ENCODE data around the gene BMPR1A.

The BMPR1A gene

GRCh38 chr10:86792461-86793167, 36.2 kb downstream of the BMPR1A start:
- no peak for TF ChIP-seq HDGF (IDR thresholded peaks at IDR 0.05; ENCODE audit: borderline replicate concordance)
- TF ChIP-seq ARNT (IDR thresholded peaks at IDR 0.05): no peak
- no peak for TF ChIP-seq LEF1 (IDR thresholded peaks at IDR 0.05; ENCODE audit: borderline replicate concordance)
- TF ChIP-seq TARDBP (IDR thresholded peaks at IDR 0.05): no peak
- TF ChIP-seq BHLHE40 (IDR thresholded peaks at IDR 0.05; ENCODE audit: borderline replicate concordance): no peak
- no peak for TF ChIP-seq SP1 (IDR thresholded peaks at IDR 0.05)
- no peak for TF ChIP-seq FOXA1 (IDR thresholded peaks at IDR 0.05)
- TF ChIP-seq, protein P1, sequence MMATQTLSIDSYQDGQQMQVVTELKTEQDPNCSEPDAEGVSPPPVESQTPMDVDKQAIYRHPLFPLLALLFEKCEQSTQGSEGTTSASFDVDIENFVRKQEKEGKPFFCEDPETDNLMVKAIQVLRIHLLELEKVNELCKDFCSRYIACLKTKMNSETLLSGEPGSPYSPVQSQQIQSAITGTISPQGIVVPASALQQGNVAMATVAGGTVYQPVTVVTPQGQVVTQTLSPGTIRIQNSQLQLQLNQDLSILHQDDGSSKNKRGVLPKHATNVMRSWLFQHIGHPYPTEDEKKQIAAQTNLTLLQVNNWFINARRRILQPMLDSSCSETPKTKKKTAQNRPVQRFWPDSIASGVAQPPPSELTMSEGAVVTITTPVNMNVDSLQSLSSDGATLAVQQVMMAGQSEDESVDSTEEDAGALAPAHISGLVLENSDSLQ (IDR thresholded peaks at IDR 0.05): no peak
- no peak for TF ChIP-seq ELF4 (IDR thresholded peaks at IDR 0.05)
- TF ChIP-seq FOXM1 (IDR thresholded peaks at IDR 0.05; ENCODE audit: borderline replicate concordance): no peak
- TF ChIP-seq ZNF384 (IDR thresholded peaks at IDR 0.05): no peak
- no peak for TF ChIP-seq L3MBTL2 (conservative IDR thresholded peaks at IDR 0.05)
- TF ChIP-seq CTBP1 (IDR thresholded peaks at IDR 0.05; ENCODE audit: borderline replicate concordance): no peak
- no peak for TF ChIP-seq SUZ12 (IDR thresholded peaks at IDR 0.05)
- no peak for TF ChIP-seq NFRKB (IDR thresholded peaks at IDR 0.05)
- no peak for TF ChIP-seq FOXK2 (IDR thresholded peaks at IDR 0.05)
- ChIA-PET POLR2A (no interaction called here), CTCF (no interaction called here)
- no peak for DNase-seq (ENCODE audit: extremely low spot score)

DNA sequence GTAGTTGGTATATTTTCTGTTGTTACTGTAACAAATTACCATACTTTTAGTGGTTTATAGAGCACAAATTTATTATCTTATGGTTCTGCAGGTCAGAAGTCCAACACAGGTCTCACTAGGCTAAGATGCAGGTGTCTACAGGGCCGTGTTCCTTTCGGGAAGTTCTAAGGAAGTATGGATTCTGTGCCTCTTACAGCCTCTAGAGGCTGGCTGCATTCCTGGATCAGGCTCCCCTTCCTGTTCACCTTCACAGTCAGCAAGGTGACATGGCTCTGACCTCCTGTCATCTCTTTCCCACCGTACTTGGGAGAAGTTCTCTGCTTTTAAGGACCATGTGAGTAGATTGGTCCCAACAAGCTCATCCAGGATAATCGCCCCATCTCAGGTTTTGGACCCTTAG, 37.3 kb downstream of the BMPR1A start:
- ChIA-PET CTCF (interaction anchor here (0.6 kb wide), 1 partner anchor 11 kb away, joined by 3 read pairs; no protein-coding TSS in a partner anchor), POLR2A (no interaction called here)
- no peak for TF ChIP-seq ZNF384 (IDR thresholded peaks at IDR 0.05)
- TF ChIP-seq SUZ12 (IDR thresholded peaks at IDR 0.05): no peak
- no peak for TF ChIP-seq FOXM1 (IDR thresholded peaks at IDR 0.05; ENCODE audit: borderline replicate concordance)
- TF ChIP-seq, protein P1 (IDR thresholded peaks at IDR 0.05): no peak
- no peak for TF ChIP-seq LEF1 (IDR thresholded peaks at IDR 0.05; ENCODE audit: borderline replicate concordance)
- DNase-seq (ENCODE audit: extremely low spot score): no peak

DNA sequence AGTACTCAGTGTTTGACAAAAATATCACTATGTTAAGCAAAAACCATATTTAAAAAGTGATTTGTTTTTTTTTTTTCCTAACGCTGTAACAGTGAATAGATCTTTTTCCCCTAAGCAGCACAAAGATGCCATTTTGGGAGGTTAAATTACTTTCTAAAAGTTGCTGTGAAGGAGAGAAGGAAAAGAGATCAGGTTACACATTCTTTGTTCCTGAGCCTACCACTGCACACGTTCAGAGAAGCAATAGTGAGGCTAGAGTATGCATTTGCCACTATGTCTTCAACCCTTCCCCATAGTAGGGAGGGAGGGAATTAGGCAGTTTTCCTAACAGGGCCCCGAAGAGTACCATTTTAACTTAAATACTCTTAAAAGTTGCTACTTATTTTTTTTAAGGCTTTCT, 38.9 kb downstream of the BMPR1A start:
- CTCF ChIA-PET: no interaction called here
- POLR2A ChIA-PET: no interaction called here

DNA sequence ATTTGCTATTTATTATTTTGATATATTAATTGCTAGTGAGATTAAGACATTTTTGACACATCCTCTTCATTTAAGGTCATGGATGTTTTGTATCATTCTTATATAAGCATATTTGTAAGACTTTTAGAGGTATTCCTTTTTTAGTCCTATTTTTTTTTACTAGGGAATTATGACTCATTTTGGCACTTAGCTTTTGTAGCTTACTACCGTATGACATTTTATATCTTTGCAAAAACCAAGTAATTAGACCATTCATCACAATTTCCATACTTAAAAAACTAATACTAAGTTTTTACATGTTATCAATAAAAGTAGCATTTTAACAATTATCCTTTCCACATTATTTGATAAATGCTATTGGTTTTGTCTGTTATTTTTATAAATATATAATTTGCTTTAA, 41.6 kb downstream of the BMPR1A start:
- ChIA-PET CTCF (no interaction called here), POLR2A (no interaction called here)
- DNase-seq (ENCODE audit: extremely low spot score): no peak
- no peak for TF ChIP-seq ARNT (IDR thresholded peaks at IDR 0.05)
- TF ChIP-seq FOXA1 (IDR thresholded peaks at IDR 0.05): no peak
- TF ChIP-seq BHLHE40 (IDR thresholded peaks at IDR 0.05; ENCODE audit: borderline replicate concordance): no peak
- no peak for TF ChIP-seq LEF1 (IDR thresholded peaks at IDR 0.05; ENCODE audit: borderline replicate concordance)
- TF ChIP-seq, protein P1 (IDR thresholded peaks at IDR 0.05): no peak
- TF ChIP-seq SUZ12 (IDR thresholded peaks at IDR 0.05): no peak
- no peak for TF ChIP-seq ZNF384 (IDR thresholded peaks at IDR 0.05)
- no peak for TF ChIP-seq ELF4 (IDR thresholded peaks at IDR 0.05)

More for the DNA sequence above, 38.9 kb downstream of the BMPR1A start:
- peak; percentile 64 for DNase-seq (ENCODE audit: extremely low spot score)
- TF ChIP-seq HDGF (IDR thresholded peaks at IDR 0.05; ENCODE audit: borderline replicate concordance) (no peak), FOXK2 (IDR thresholded peaks at IDR 0.05) (no peak), SP1 (IDR thresholded peaks at IDR 0.05) (no peak), SUZ12 (IDR thresholded peaks at IDR 0.05) (no peak), TARDBP (IDR thresholded peaks at IDR 0.05) (no peak), CTBP1 (IDR thresholded peaks at IDR 0.05; ENCODE audit: borderline replicate concordance) (no peak), ELF4 (IDR thresholded peaks at IDR 0.05) (no peak), NFRKB (IDR thresholded peaks at IDR 0.05) (no peak), BHLHE40 (IDR thresholded peaks at IDR 0.05; ENCODE audit: borderline replicate concordance) (no peak), L3MBTL2 (conservative IDR thresholded peaks at IDR 0.05) (no peak)

DNA sequence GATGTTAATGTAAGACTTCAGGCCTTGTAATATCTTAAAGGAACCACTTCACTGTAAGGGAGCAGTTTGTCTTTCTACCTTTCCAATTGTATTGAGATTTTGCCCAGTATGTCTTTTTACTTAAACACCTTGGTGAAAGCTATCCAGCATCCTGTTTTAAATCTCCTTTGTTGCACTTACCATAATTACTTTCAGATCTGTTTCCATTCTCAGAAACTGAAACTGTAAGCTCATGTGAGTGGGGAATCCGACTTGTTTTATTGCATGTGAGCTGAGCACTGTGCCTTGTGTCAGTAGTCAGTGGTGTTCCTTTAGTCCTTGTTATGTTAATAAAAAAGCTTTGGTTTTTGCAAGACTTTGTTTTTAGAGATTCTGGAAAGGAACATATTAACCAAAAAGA, 42.2 kb downstream of the BMPR1A start:
- CTCF ChIA-PET: no interaction called here
- no peak for DNase-seq (ENCODE audit: extremely low spot score)
- POLR2A ChIA-PET: interaction anchor here (1.2 kb wide), 1 partner anchor 43 kb away, joined by 5 read pairs; the partner anchor contains the start of gene BMPR1A
- no peak for TF ChIP-seq BHLHE40 (IDR thresholded peaks at IDR 0.05; ENCODE audit: borderline replicate concordance)
- no peak for TF ChIP-seq FOXK2 (IDR thresholded peaks at IDR 0.05)
- TF ChIP-seq LEF1 (IDR thresholded peaks at IDR 0.05; ENCODE audit: borderline replicate concordance): no peak

DNA sequence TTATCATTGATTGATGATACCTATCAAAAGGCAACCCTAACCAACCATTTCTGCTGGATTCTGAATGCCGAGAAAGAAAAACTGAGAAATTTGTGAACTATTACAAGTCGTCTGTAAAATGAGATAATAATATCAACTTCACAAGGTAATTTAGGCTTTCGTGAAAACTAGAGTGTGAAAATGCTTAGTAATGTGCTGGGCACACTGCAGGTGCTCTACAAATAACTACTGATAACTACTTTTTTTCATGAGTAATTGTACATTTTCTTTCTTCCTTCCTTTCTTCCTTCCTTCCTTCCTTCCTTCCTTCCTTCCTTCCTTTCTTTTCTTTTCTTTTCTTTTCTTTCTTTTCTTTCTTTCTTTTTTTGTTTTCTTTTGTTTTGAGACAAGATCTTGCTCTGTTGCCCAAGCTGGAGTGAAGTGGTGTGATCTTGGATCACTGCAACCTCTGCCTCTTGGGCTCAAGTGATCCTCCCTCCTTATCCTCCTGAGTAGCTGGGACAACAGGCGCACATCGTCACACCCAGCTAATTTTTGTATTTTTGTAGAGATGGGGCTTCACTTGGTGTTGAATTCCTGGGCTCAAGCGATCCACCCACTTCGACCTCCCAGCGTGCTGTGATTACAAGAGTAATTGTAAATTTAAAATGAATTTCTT, 42.9 kb downstream of the BMPR1A start:
- no peak for DNase-seq (ENCODE audit: extremely low spot score)
- CTCF ChIA-PET: interaction anchor here (0.7 kb wide), 1 partner anchor 127 kb away, joined by 3 read pairs; no protein-coding TSS in a partner anchor
- TF ChIP-seq NFRKB (IDR thresholded peaks at IDR 0.05): no peak
- no peak for TF ChIP-seq ELF4 (IDR thresholded peaks at IDR 0.05)
- TF ChIP-seq CTBP1 (IDR thresholded peaks at IDR 0.05; ENCODE audit: borderline replicate concordance): no peak
- no peak for TF ChIP-seq HDGF (IDR thresholded peaks at IDR 0.05; ENCODE audit: borderline replicate concordance)
- TF ChIP-seq FOXA1 (IDR thresholded peaks at IDR 0.05): no peak
- TF ChIP-seq BHLHE40 (IDR thresholded peaks at IDR 0.05; ENCODE audit: borderline replicate concordance): no peak
- POLR2A ChIA-PET: interaction anchor here (1.2 kb wide), 1 partner anchor 43 kb away, joined by 5 read pairs; the partner anchor contains the start of gene BMPR1A
